Measurements from ENCODE around the gene TMEM231.

TMEM231 gene

DNA sequence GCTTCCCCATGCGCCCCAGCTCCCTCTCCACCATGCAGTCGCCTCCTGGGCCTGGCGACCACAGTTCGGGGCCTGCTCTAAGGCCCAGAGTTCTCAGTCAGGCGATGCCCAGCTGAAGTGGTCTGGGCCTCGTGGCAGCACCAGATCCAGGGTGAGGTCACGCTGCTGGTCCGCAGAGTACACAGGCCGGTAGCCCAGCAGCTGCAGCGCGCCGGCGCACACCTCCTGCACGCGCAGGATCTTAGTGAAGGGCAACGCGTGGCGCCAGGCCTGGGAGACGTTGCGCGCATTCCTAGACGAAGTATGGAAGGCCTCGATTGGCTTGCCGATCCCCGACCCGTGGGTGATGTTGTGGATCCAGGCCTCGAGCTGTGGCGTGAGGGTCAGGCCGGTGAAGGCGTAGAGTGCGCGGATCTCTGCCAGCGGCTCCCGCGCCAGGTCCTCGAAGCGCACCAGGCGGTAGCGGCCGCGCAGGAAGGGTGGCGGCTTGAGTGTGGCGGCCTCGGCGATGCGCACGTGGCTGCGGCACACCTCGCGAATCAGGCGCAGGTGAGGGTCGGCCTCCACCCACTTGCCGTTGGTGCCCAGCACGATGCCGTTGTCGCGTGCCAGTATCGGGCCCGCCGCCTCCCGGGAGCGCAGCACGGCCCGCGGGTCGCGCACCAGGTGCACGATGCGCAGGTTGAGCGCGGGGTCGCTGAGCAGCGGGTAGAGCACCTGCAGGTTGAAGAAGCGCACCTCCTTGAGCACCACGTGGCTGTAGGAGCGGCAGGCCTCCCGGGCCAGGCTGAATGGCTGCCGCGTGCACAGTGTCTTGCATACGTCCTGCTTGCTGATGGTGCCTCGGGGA is 26.8 kb downstream of the TMEM231 start:
- TF ChIP-seq SIN3A (IDR thresholded peaks at IDR 0.05; ENCODE audit: borderline replicate concordance, insufficient read depth, low read length): no peak

GRCh38 chr16:75527825-75528299 is 28.2 kb downstream of the TMEM231 start:
- TF ChIP-seq REST (IDR thresholded peaks at IDR 0.05; ENCODE audit: insufficient read depth in 1 of 2, low read depth in 2 of 2, low read length in 2 of 2) (no peak), FOXP2 (optimal IDR thresholded peaks at IDR 0.05; ENCODE audit: borderline replicate concordance, extremely low read depth, extremely low read length, insufficient read depth) (no peak), POLR2AphosphoS5 (IDR thresholded peaks at IDR 0.05; ENCODE audit: low read depth, low read length) (no peak), SIN3A (IDR thresholded peaks at IDR 0.05; ENCODE audit: borderline replicate concordance, insufficient read depth, low read length) (no peak), TAF1 (IDR thresholded peaks at IDR 0.05; ENCODE audit: borderline replicate concordance, insufficient read depth, low read length) (no peak)

GRCh38 chr16:75526032-75526790 is 29.8 kb downstream of the TMEM231 start:
- no peak for TF ChIP-seq REST (IDR thresholded peaks at IDR 0.05; ENCODE audit: insufficient read depth in 1 of 2, low read depth in 2 of 2, low read length in 2 of 2)
- no peak for TF ChIP-seq POLR2AphosphoS5 (IDR thresholded peaks at IDR 0.05; ENCODE audit: low read depth, low read length)
- TF ChIP-seq SIN3A (IDR thresholded peaks at IDR 0.05; ENCODE audit: borderline replicate concordance, insufficient read depth, low read length): no peak
- no peak for TF ChIP-seq TAF1 (IDR thresholded peaks at IDR 0.05; ENCODE audit: borderline replicate concordance, insufficient read depth, low read length)
- TF ChIP-seq FOXP2 (optimal IDR thresholded peaks at IDR 0.05; ENCODE audit: borderline replicate concordance, extremely low read depth, extremely low read length, insufficient read depth): no peak

DNA sequence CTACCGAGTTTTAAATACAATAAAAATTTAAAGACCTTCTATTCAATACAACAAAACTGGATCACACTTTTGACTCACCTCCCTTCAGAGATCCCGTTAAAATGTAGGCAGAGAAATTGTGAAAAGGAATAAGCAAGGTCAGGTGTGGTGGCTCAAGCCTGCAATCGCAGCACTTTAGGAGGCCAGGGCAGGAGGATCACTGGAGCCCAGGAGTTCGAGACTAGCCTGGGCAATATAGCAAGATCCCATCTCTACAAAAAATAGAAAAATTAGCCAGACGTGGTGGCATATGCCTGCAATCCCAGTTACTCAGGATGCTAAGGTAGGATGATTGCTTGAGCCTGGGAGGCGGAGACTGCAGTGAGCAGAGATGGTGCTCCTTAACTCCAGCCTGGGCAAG is 36.9 kb downstream of the TMEM231 start:
- TF ChIP-seq TAF1 (IDR thresholded peaks at IDR 0.05; ENCODE audit: borderline replicate concordance, insufficient read depth, low read length) (no peak), FOXP2 (optimal IDR thresholded peaks at IDR 0.05; ENCODE audit: borderline replicate concordance, extremely low read depth, extremely low read length, insufficient read depth) (no peak)

DNA sequence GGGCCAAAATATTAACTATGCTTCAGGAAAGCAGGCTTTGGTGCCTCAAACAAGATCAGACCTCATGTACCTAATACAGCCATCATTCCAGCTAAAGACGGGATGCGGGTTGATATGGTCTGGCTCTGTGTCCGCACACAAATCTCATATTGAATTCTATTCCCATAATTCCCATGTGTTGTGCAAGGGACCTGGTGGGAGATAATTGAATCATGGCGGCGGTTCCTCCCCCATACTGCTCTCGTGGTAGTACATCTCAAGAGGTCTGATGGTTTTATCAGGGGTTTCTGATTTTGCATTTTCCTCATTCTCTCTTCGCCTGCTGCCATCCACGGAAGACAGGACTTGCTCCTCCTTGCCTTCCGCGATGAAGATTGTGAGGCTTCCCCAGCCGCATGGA is 41.8 kb downstream of the TMEM231 start:
- TF ChIP-seq FOXP2 (optimal IDR thresholded peaks at IDR 0.05; ENCODE audit: borderline replicate concordance, extremely low read depth, extremely low read length, insufficient read depth) (no peak), POLR2AphosphoS5 (IDR thresholded peaks at IDR 0.05; ENCODE audit: low read depth, low read length) (no peak), TAF1 (IDR thresholded peaks at IDR 0.05; ENCODE audit: borderline replicate concordance, insufficient read depth, low read length) (no peak), REST (IDR thresholded peaks at IDR 0.05; ENCODE audit: insufficient read depth in 1 of 2, low read depth in 2 of 2, low read length in 2 of 2) (no peak), SIN3A (IDR thresholded peaks at IDR 0.05; ENCODE audit: borderline replicate concordance, insufficient read depth, low read length) (no peak)

GRCh38 chr16:75506574-75506973 is 49.5 kb downstream of the TMEM231 start:
- peak; percentile 25; the same call in 1 of the 2 replicates for TF ChIP-seq POLR2AphosphoS5 (IDR thresholded peaks at IDR 0.05; ENCODE audit: low read depth, low read length)
- TF ChIP-seq REST (IDR thresholded peaks at IDR 0.05; ENCODE audit: insufficient read depth in 1 of 2, low read depth in 2 of 2, low read length in 2 of 2): no peak
- TF ChIP-seq FOXP2 (optimal IDR thresholded peaks at IDR 0.05; ENCODE audit: borderline replicate concordance, extremely low read depth, extremely low read length, insufficient read depth): no peak
- peak; percentile 71; the same call in 1 of the 2 replicates for TF ChIP-seq TAF1 (IDR thresholded peaks at IDR 0.05; ENCODE audit: borderline replicate concordance, insufficient read depth, low read length)
- 0 out of 2 replicates have a peak, but pooled peaks have one; percentile 23 for TF ChIP-seq SIN3A (IDR thresholded peaks at IDR 0.05; ENCODE audit: borderline replicate concordance, insufficient read depth, low read length)
